SU-DHL-6 (cell line): ENCODE measurements around the gene SLC19A1.

Experiments
- CTCF ChIP-seq: fragments of 200-600 bp; sonication (generic); IDR thresholded peaks from one replicate; pipeline ENCODE4 v1.5.1; 2017; ENCODE audit warnings: antibody characterized with exemption, mild to moderate bottlenecking, low read length, moderate library complexity; ENCODE audit not compliant: insufficient read depth, poor library complexity, severe bottlenecking
- EZH2phosphoT487 ChIP-seq: fragments of 200-600 bp; sonication (generic), shearing (Covaris generic); conservative IDR thresholded peaks from 2 replicates; pipeline ENCODE4 v1.6.1; 2018; ENCODE audit warnings: mild to moderate bottlenecking, antibody characterized with exemption, low read length, moderate library complexity, mixed read lengths

- TF ChIP-seq EZH2phosphoT487 (no peak), CTCF (no peak)
Observed at GRCh38 chr21:45514311-45515021, 27.8 kb downstream of the SLC19A1 start.
